GM21723 (cell line): ENCODE data around the gene PSD4.

Experiments
- ATAC-seq: cut with Tn5 transposase; IDR thresholded peaks from one replicate; pipeline ENCODE4 v1.9.1; 2021; ENCODE audit warnings: mild to moderate bottlenecking, moderate library complexity; ENCODE audit not compliant: unreplicated experiment

PSD4 gene

GRCh38 chr2:113235347-113236226 lies 61.8 kb downstream of the PSD4 start:
- peak; percentile 96 for ATAC-seq

- no peak for ATAC-seq
These were observed 62.8 kb downstream of the PSD4 start for GRCh38 chr2:113236367-113237159.

GRCh38 chr2:113237604-113238160 lies 63.9 kb downstream of the PSD4 start:
- no peak for ATAC-seq

DNA sequence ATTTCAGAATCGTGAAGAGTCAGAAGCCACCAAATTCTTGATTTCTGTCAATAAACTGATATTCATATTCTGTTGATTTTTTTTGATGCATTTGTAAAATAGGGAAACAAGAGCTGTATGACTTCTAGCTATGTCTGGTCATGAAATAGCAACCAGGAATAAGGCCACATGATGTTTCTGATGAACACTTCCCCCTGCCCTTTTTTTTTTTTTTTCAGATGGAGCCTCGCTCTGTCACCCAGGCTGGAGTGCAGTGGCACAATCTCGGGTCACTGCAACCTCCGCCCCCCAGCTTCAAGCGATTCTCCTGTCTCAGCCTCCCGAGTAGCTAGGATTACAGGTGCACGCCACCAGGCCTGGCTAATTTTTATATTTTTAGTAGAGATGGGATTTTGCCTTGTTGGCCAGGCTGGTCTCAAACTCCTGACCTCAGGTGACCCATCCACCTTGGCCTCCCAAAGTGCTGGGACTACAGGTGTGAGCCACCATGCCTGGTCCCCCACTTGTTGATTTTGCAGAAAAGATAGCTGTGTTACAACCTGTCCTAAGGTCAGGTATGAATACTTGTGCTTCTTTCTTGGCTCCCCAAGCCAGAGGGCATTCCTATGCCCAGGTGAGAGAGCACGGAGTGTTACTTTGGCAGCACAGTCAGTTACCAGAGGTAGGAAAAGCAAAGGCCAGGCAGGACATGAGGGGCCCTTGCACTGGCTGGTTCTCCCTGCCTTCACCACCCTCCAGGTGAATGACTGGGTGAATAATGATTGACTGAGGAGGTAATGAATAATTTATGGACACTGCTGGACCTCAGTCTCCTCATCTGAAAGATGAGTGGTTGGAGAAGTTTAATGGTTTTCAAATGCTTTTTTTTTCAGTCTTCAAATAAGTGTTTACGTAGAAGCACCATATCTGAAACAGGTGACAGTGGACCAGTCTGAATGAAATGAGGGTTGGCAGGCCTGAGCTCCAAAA lies 65.4 kb downstream of the PSD4 start:
- ATAC-seq = no peak

DNA sequence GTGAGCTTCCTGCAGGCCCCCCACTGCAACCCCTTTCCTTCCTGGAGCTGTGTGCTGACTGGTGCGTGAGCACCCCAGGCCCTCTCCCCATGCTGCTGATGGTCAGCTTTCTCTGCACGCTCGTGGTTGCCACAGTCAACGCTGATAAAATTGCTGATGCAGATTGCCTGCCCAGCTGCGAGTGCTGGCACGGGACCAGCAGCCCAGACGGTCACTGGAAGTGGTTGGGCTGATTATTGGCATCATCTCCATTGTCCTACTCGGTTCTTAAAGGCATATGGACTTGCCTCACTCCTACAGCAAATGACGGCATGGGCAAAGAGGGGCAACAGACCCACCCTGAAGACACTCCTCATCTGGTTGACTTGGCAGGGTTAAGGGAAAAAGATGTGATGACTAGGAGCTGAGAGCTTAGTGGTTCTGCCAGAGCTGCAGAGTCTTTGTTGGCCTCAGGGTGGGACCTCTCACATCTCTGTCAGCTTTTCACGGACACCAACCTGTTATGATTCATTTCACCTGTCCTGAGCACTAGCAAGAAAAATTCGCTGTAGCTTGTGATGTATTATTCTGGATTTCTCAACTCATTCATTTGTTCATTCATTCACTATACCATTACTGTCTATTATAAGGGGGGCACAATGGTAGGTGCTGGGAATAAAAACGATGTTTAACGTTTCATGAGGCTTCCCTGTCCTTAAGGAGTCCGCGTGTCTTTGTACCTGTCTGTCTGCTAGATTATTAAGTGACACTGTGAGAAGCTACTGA lies 66.6 kb downstream of the PSD4 start:
- no peak for ATAC-seq

- ATAC-seq = no peak
These were observed 67.4 kb downstream of the PSD4 start for GRCh38 chr2:113240915-113241911.

- no peak for ATAC-seq
These were observed 68.6 kb downstream of the PSD4 start for GRCh38 chr2:113242327-113242726.

DNA sequence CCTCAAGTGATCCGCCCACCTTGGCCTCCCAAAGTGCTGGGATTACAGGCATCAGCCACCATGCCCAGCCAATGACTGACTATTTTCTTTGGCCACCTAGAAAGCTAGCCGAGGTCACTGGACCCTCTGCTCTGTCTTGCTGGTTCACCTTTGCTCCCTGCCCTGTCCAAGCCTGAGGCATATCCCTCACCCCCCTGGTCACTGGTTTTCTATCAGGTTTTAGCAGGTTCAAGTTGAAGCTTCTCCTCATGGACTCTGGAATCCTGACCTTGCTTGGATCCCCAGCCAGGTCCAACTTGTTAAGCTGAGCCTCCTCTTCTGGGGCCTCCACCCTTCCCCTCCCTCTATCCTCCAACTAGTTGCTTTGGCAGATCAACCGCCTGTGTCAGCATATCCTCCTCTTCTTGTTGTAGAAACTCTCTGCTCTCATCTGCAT lies 71.5 kb downstream of the PSD4 start:
- ATAC-seq = no peak

GRCh38 chr2:113246606-113247005 lies 72.8 kb downstream of the PSD4 start:
- ATAC-seq = no peak

- ATAC-seq = peak; percentile 68
These were observed 75.4 kb downstream of the PSD4 start for GRCh38 chr2:113248997-113249770.

GRCh38 chr2:113251118-113251517 lies 77.3 kb downstream of the PSD4 start:
- no peak for ATAC-seq

GRCh38 chr2:113252047-113252590 lies 78.3 kb downstream of the PSD4 start:
- no peak for ATAC-seq

GRCh38 chr2:113253453-113253852 lies 79.7 kb downstream of the PSD4 start:
- no peak for ATAC-seq

DNA sequence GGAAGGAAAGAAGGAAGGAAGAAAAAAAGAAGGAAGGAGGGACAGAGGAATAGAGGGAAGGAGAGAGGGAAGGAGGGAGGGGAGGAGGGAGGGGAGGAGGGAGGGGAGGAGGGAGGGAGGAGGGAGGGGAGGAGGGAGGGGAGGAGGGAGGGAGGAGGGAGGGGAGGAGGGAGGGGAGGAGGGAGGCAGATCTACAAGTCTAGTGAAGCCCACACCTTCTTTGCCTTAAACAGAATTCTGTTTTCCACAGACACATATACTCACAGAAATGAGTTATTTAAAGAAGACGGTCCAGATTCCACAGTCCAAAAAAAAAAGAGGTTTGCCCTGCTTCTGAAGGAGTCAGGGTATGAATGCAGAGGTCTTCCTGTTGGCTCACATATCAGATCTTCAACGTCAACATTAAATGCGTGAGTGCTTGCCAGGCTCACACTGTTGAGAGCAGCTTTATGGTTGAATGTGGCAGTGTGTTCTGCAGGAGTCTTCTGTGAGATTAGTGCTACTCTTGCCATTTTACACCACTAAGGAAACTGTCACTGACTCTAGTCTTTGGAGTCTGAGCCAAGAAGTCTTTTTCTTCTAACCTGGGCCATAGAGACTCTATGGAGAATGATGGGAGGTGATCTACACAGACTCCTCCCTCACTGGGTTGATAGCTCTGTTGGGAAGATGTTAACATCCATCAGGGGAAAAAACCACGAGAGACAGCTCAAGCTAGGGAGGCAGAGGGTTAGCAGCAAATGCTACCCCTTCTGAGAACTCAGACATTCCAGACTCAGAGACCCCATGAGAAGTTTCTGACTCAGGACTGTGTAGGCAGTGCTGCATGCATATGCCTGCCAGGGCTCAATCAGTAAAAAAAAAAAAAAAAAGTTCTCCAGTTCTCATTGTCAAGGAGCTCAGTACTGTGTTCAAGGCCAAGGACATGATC lies 81.6 kb downstream of the PSD4 start:
- ATAC-seq = no peak

DNA sequence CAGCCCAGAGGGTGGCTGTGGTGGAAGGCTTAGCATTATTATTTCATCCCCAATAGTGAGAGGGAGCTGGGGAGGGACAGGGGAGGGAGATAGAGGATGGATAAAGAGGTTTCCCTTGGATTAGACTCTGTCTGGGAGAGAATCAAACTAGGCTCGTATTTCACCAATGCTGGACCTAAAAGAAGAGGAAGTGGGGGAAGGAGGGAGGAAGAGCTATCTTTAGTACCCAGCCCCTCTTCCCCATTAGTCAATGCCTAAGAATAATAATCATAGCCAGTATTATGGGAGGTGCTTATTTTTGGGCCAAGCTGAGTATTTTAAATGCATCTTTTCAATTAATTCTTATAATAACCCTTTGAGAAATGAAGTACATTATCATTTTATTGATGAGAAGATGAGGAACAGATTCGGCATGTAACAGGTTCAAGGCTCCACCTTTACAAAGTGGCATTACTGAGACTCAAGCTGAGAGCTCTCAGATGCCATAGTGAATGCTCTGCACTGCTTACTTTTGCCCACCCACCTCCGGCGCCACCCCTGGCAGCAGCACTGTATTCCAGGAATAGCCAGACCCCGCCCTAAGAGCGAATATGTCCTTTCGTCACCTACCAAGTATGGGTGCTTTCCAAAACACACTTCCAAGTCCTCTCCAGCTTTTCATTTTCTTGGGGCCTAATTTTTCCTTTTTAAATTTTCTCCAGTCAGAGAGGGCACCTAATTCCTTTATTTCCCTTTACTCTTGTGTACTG lies 83.9 kb downstream of the PSD4 start:
- no peak for ATAC-seq
